Tibial artery (tissue), 4 donors: Measurements from ENCODE around the gene KIF5A.

Experiments
- DNase-seq, 2 donors: peaks; one replicate each; pipeline ENCODE4 v3.0.0-alpha.2; 2019
- H3K27ac ChIP-seq, 2 donors: fragments of 200-600 bp; sonication (generic) in 1 of 2; 1 replicate in 1 of 2; 2 replicates in 1 of 2; pipeline ENCODE4 v1.5.1; 2018 to 2019; ENCODE audit warnings: mild to moderate bottlenecking in 1 of 2
- H3K27me3 ChIP-seq, 2 donors: fragments of 200-600 bp; sonication (generic) in 1 of 2; one replicate each; pipeline versions ENCODE4 v1.5.1 to v1.6.0; 2016 to 2019
- H3K36me3 ChIP-seq, 3 donors: fragments of 200-600 bp; sonication (generic) in 2 of 3; one replicate each; pipeline ENCODE4 v1.5.1; 2016 to 2019; ENCODE audit warnings: mild to moderate bottlenecking in 2 of 3
- H3K4me1 ChIP-seq, 4 donors: fragments of 200-600 bp; sonication (generic) in 2 of 4; 1 replicate in 3 of 4; 2 replicates in 1 of 4; pipeline ENCODE4 v1.5.1; 2016 to 2019
- H3K4me3 ChIP-seq, 2 donors: fragments of 200-600 bp; sonication (generic) in 1 of 2; 1 replicate in 1 of 2; 2 replicates in 1 of 2; pipeline ENCODE4 v1.5.1; 2018 to 2019; ENCODE audit warnings: mild to moderate bottlenecking in 2 of 2
- H3K9me3 ChIP-seq, 3 donors: fragments of 200-600 bp; sonication (generic) in 1 of 3; one replicate each; pipeline ENCODE4 v1.5.1; 2016 to 2019
- intact Hi-C: fragments of 100-400 bp; cut with DNase I; formaldehyde crosslinking; loops from one replicate; pipeline ENCODE4 v1.15.0; 2023; ENCODE audit warnings: low total_unique reads
- TF ChIP-seq, protein P1 (sequence below), 2 experiments: fragments of 200-600 bp in 1 of 2; fragments of 450-650 bp in 1 of 2; IDR thresholded peaks; one replicate each; pipeline ENCODE4 v1.5.1; 2017 to 2019; ENCODE audit warnings: antibody characterized with exemption in 2 of 2, mild to moderate bottlenecking in 1 of 2, moderate library complexity in 1 of 2

The KIF5A gene

DNA sequence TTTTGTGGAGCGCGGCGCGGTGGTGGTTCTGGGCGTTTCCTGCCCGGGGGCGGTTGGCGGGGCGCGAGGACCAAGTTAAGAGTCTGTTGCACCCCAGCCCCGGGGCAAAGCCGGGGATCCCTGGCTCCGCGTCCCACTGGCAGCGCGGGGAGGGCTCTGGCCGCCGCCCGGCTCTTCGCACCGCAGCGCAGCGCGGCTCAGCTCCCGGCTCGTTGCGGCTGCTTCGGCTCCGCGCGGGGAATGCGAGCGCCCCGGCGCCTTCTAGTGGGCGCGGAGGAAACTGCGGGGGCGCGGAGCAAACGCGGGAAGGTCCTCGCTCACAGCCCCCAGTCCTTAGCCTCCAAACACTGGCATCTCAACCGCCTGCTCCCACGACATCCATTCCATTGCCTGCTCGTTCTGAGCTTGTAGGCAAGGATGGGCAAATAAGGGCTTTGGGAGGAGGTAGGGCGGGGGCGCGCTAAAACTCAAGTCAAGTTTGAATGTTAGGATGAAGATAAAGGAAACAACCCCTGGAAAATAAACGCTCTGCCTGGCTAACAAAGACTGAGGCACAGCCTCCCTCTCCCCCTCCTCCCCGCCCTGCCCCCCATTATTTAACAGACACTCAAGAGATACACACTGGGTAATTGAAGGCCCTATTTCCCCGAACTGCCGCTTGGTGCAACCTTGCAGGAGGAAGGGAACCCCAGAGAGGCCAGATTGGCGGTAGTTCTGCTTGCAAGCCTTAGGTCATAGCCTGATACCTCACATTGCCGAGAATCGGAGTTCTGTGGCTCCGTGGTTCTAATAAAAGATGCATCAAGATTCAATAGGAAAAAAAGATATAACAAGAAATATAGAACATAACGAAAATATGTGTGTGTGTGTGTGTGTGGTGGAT lies 83.4 kb downstream of the KIF5A start, which contains the start of gene B4GALNT1:
Gene B4GALNT1, minus strand, starts transcription at position 244 of the 883 bp plus-strand sequence. CDS start 1,069 bp downstream, outside the sequence.
- no peak for DNase-seq
- TF ChIP-seq, protein P1, sequence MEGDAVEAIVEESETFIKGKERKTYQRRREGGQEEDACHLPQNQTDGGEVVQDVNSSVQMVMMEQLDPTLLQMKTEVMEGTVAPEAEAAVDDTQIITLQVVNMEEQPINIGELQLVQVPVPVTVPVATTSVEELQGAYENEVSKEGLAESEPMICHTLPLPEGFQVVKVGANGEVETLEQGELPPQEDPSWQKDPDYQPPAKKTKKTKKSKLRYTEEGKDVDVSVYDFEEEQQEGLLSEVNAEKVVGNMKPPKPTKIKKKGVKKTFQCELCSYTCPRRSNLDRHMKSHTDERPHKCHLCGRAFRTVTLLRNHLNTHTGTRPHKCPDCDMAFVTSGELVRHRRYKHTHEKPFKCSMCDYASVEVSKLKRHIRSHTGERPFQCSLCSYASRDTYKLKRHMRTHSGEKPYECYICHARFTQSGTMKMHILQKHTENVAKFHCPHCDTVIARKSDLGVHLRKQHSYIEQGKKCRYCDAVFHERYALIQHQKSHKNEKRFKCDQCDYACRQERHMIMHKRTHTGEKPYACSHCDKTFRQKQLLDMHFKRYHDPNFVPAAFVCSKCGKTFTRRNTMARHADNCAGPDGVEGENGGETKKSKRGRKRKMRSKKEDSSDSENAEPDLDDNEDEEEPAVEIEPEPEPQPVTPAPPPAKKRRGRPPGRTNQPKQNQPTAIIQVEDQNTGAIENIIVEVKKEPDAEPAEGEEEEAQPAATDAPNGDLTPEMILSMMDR (IDR thresholded peaks at IDR 0.05): peak; percentile 89 to 92
- Histone ChIP-seq H3K36me3 (no peaks in the 10 kb centered on the region), H3K27me3 (peaks cover 0 to 18% of the 10 kb centered on the region in 2 donors), H3K9me3 (no peaks in the 10 kb centered on the region), H3K4me3 (peak within 1 kb of the TSS; percentile 52 to 73), H3K27ac (peak within 1 kb of the TSS; percentile 31 to 34), H3K4me1 (peaks cover 0 to 22% (median 17%) of the 10 kb centered on the region in 4 donors)
- intact Hi-C loops: loop anchor here (5.0 kb wide), 1 partner anchor 59 kb away; the partner anchor contains the start of gene OS9
